NK-92 (cell line): ENCODE measurements around the gene CEP20.

Experiments
- DNase-seq: peaks from one replicate; lab custom pipeline; 2025; ENCODE audit not compliant: unreplicated experiment; lab: John Stamatoyannopoulos, UW

The CEP20 gene

GRCh38 chr16:15898654-15899053, 10.3 kb upstream of the CEP20 start:
- no peak for DNase-seq

- no peak for DNase-seq
Observed at GRCh38 chr16:15897834-15898254, 9.4 kb upstream of the CEP20 start.

- no peak for DNase-seq
Observed at GRCh38 chr16:15897121-15897780, 8.8 kb upstream of the CEP20 start.

GRCh38 chr16:15894571-15895374, 6.4 kb upstream of the CEP20 start:
- no peak for DNase-seq

GRCh38 chr16:15891508-15891907, 3.1 kb upstream of the CEP20 start:
- no peak for DNase-seq

- DNase-seq = no peak
Observed at GRCh38 chr16:15887283-15887682, 1.1 kb downstream of the CEP20 start.

GRCh38 chr16:15886078-15886477, 2.3 kb downstream of the CEP20 start:
- DNase-seq = no peak

- DNase-seq = no peak
Observed at GRCh38 chr16:15885560-15886001, 2.8 kb downstream of the CEP20 start.

- DNase-seq = no peak
Observed at GRCh38 chr16:15882563-15882962, 5.8 kb downstream of the CEP20 start.

GRCh38 chr16:15881794-15882379, 6.5 kb downstream of the CEP20 start:
- no peak for DNase-seq

- DNase-seq = no peak
Observed at GRCh38 chr16:15880434-15881308, 7.7 kb downstream of the CEP20 start.

GRCh38 chr16:15879255-15879811, 9.1 kb downstream of the CEP20 start:
- DNase-seq = no peak

- no peak for DNase-seq
Observed at GRCh38 chr16:15876503-15876902, 11.9 kb downstream of the CEP20 start.

GRCh38 chr16:15874745-15875314, 13.6 kb downstream of the CEP20 start:
- no peak for DNase-seq

- no peak for DNase-seq
Observed at GRCh38 chr16:15873737-15874136, 14.7 kb downstream of the CEP20 start.

GRCh38 chr16:15873301-15873700, 15.1 kb downstream of the CEP20 start:
- DNase-seq = no peak

- DNase-seq = no peak
Observed at GRCh38 chr16:15870011-15870410, 18.4 kb downstream of the CEP20 start.

GRCh38 chr16:15866451-15866850, 22.0 kb downstream of the CEP20 start:
- DNase-seq = no peak

GRCh38 chr16:15865742-15866141, 22.7 kb downstream of the CEP20 start:
- no peak for DNase-seq

GRCh38 chr16:15864939-15865338, 23.5 kb downstream of the CEP20 start:
- DNase-seq = no peak
